ENCODE data around the gene MYL2. TPM values are rescaled to one million over a fixed set of nuclear protein-coding genes. Genes with fewer than 3 reads are reported as not detected.

Gene MYL2, protein sequence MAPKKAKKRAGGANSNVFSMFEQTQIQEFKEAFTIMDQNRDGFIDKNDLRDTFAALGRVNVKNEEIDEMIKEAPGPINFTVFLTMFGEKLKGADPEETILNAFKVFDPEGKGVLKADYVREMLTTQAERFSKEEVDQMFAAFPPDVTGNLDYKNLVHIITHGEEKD
- not detected for total RNA-seq

DNA sequence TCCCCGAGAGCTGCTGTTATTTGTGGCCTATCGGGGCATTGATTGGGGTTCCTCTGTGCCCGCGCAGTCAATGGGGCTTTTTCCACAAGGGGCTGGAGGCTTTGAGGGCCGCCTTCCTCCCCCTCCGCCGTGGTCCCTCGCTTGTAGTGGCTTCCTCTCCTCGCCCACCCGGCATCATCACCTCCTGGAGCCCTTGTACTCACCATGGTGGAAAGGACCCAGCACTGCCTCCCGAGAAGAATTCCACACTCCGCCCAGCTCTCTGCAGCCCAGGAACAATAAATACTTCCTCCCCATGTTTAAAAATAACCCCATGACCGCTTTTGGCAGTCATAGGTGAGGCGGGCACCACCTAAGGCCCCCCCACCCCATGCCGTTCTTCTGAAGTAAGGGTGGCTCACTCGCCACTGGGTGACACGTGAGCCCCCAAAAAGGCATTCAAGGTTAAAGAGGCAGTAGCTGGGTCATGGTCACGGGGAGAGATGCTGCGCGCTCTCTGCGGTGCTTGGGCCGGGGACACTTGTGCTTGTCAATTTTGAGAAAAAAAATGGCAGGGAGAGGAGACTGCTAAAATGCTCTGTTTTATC lies at the start of gene MYL2:
Gene MYL2, minus strand, starts transcription at position 256 of the 587 bp plus-strand sequence. Its CDS starts 50 bp downstream, at position 206.
- ATAC-seq (ENCODE audit: low FRiP score in 2 of 2) = no peak
- H3K27me3 ChIP-seq = no peaks in the 10 kb centered on the region
- H3K4me3 ChIP-seq = no peak within 1 kb of the TSS
- no peaks in the 10 kb centered on the region for H3K4me1 ChIP-seq
- no peak for DNase-seq
- 67 to 78% methylated on average over 21 to 22 of the region's 22 CpGs for WGBS, 2 donors
- TF ChIP-seq CTCF (IDR thresholded peaks at IDR 0.05) (no peak), POLR2AphosphoS5 (IDR thresholded peaks at IDR 0.05) (no peak), EP300 (IDR thresholded peaks at IDR 0.05) (no peak), POLR2A (IDR thresholded peaks at IDR 0.05) (no peak)
- no peak within 1 kb of the TSS for H3K27ac ChIP-seq
- no peaks in the 10 kb centered on the region for H3K36me3 ChIP-seq
- no peaks in the 10 kb centered on the region for H3K9me3 ChIP-seq

GRCh38 chr12:110966081-110966760 lies 45.8 kb upstream of the MYL2 start:
- no peaks in the 10 kb centered on the region for H3K27me3 ChIP-seq
- no peaks in the 10 kb centered on the region for H3K4me1 ChIP-seq
- ATAC-seq (ENCODE audit: low FRiP score in 2 of 2) (no peak), DNase-seq (no peak)
- 61 to 72% methylated on average over 23 of the region's 23 CpGs for WGBS, 2 donors
- peaks cover 0 to 5% (median 3%) of the 10 kb centered on the region in 4 donors for H3K9me3 ChIP-seq
- H3K4me3 ChIP-seq = no peak overlapping the region
- H3K36me3 ChIP-seq = no peaks in the 10 kb centered on the region
- H3K27ac ChIP-seq = no peak overlapping the region
- no peak for TF ChIP-seq POLR2A (IDR thresholded peaks at IDR 0.05)
- TF ChIP-seq CTCF (IDR thresholded peaks at IDR 0.05) = no peak
- no peak for TF ChIP-seq POLR2AphosphoS5 (IDR thresholded peaks at IDR 0.05)
- TF ChIP-seq EP300 (IDR thresholded peaks at IDR 0.05) = no peak

DNA sequence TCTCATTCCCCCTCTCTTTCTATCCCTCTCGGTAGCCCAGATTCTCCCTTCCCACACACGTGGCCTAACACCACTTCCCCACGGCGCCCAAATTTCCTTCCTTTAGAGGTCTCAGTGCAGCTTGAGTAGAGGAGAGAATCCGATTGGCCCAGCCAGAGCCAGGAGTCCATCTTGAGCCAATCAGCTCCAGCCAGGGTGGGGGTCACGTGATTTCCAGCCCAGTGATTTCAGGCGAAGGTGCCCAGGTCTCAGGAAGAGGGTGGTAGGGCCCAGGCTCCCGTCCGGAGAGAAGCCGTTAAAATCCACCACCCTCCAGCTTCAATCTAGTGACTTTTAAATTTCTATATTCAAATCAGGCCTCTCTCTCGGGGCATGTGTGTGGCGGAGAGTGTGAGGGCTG lies 45.2 kb upstream of the MYL2 start:
- H3K36me3 ChIP-seq = no peaks in the 10 kb centered on the region
- ATAC-seq (ENCODE audit: low FRiP score in 2 of 2) (no peak), DNase-seq (no peak)
- no peaks in the 10 kb centered on the region for H3K4me1 ChIP-seq
- TF ChIP-seq CTCF (IDR thresholded peaks at IDR 0.05) (no peak), POLR2A (IDR thresholded peaks at IDR 0.05) (no peak), EP300 (IDR thresholded peaks at IDR 0.05) (no peak), POLR2AphosphoS5 (IDR thresholded peaks at IDR 0.05) (no peak)
- H3K27ac ChIP-seq = no peak overlapping the region
- 73 to 76% methylated on average over 12 of the region's 12 CpGs for WGBS, 2 donors
- H3K4me3 ChIP-seq = no peak overlapping the region
- H3K27me3 ChIP-seq = no peaks in the 10 kb centered on the region
- H3K9me3 ChIP-seq = no peaks in the 10 kb centered on the region

GRCh38 chr12:110960795-110961194 lies 40.4 kb upstream of the MYL2 start:
- no peak for TF ChIP-seq EP300 (IDR thresholded peaks at IDR 0.05)
- TF ChIP-seq POLR2AphosphoS5 (IDR thresholded peaks at IDR 0.05) = no peak
- TF ChIP-seq CTCF (IDR thresholded peaks at IDR 0.05) = no peak
- TF ChIP-seq POLR2A (IDR thresholded peaks at IDR 0.05) = no peak
- H3K4me1 ChIP-seq = no peaks in the 10 kb centered on the region
- 83 to 91% methylated on average over 2 of the region's 2 CpGs for WGBS, 2 donors
- no peaks in the 10 kb centered on the region for H3K27me3 ChIP-seq
- no peak for DNase-seq
- H3K4me3 ChIP-seq = no peak overlapping the region
- no peak overlapping the region for H3K27ac ChIP-seq
- no peaks in the 10 kb centered on the region for H3K9me3 ChIP-seq
- ATAC-seq (ENCODE audit: low FRiP score in 2 of 2) = no peak
- H3K36me3 ChIP-seq = no peaks in the 10 kb centered on the region

Measured in upper lobe of left lung (tissue), 6 donors.